HepG2 (cell line): ENCODE data around the gene ADGRF5. TPM values are rescaled to one million over a fixed set of nuclear protein-coding genes. Genes with fewer than 3 reads are reported as not detected.

ENCODE experiments used
- CTCF ChIP-seq: sonication (generic); formaldehyde crosslinking; IDR thresholded peaks from 2 replicates; pipeline ENCODE4 v1.5.0; 2020; ENCODE audit warnings: mild to moderate bottlenecking, missing genetic modification reagents, moderate library complexity
- STAT6 ChIP-seq: sonication (generic); formaldehyde crosslinking; IDR thresholded peaks from 2 replicates; pipeline ENCODE4 v1.4.0; 2020; ENCODE audit warnings: missing genetic modification reagents, mild to moderate bottlenecking, borderline replicate concordance
- ZBTB40 ChIP-seq, 2 experiments: fragments of 450-650 bp in 1 of 2; sonication (generic) in 1 of 2; formaldehyde crosslinking in 1 of 2; IDR thresholded peaks; 2 replicates each; pipeline versions ENCODE4 v1.6.1 to v1.8.0; 2016 to 2022; ENCODE audit warnings: antibody characterized with exemption in 1 of 2, mild to moderate bottlenecking in 1 of 2, missing genetic modification reagents in 1 of 2
- ZNF12 ChIP-seq: sonication (generic); formaldehyde crosslinking; IDR thresholded peaks from 2 replicates; pipeline ENCODE4 v1.5.0; 2020; ENCODE audit warnings: missing genetic modification reagents
- ZNF253 ChIP-seq: sonication (generic); formaldehyde crosslinking; IDR thresholded peaks from 2 replicates; pipeline ENCODE4 v1.8.0; 2022; ENCODE audit warnings: mild to moderate bottlenecking, missing genetic modification reagents, borderline replicate concordance
- ZNF446 ChIP-seq: sonication (generic); formaldehyde crosslinking; IDR thresholded peaks from 2 replicates; pipeline ENCODE4 v1.5.0; 2020; ENCODE audit warnings: mild to moderate bottlenecking, missing genetic modification reagents
- ZNF530 ChIP-seq: sonication (generic); formaldehyde crosslinking; IDR thresholded peaks from 2 replicates; pipeline ENCODE4 v1.5.0; 2020; ENCODE audit warnings: low read depth, mild to moderate bottlenecking, missing genetic modification reagents
- ZNF607 ChIP-seq: sonication (generic); formaldehyde crosslinking; IDR thresholded peaks from 2 replicates; pipeline ENCODE4 v1.5.1; 2020; ENCODE audit warnings: missing genetic modification reagents, mild to moderate bottlenecking, borderline replicate concordance
- polyA plus RNA-seq, 8 experiments: library from polyadenylated mRNA; depleted of rRNA in 3 of 8; stranded (reverse) in 7 of 8; unstranded in 1 of 8; fragments of >200 nt; fragmentation: Illumina TruSeq in 4 of 8; extraction: Trizol in 4 of 8; gene quantifications; 2 replicates each; pipeline versions ENCODE4 v1.2.1 to v1.2.3, GENCODE V29; 2011 to 2016; ENCODE audit warnings: low read depth in 4 of 8, missing spikeins in 1 of 8, mixed read lengths in 1 of 8; ENCODE audit not compliant: insufficient read depth in 1 of 8
- total RNA-seq, 5 experiments: library from RNA; depleted of rRNA; stranded (reverse); fragments of >200 nt; fragmentation: Illumina TruSeq; extraction: Trizol; gene quantifications; 2 replicates each; pipeline ENCODE4 v1.2.3, GENCODE V29; 2016; ENCODE audit warnings: low read depth in 1 of 5
- TF ChIP-seq, protein P1 (sequence below): sonication (generic); formaldehyde crosslinking; conservative IDR thresholded peaks from 2 replicates; pipeline ENCODE4 v1.4.0; 2020; ENCODE audit warnings: missing genetic modification reagents

Gene ADGRF5
- total and polyA plus RNA-seq, 2 of the 13 experiments (the other 11 are each of a cell fraction or from before 2014, with no cell fraction given): not detected

DNA sequence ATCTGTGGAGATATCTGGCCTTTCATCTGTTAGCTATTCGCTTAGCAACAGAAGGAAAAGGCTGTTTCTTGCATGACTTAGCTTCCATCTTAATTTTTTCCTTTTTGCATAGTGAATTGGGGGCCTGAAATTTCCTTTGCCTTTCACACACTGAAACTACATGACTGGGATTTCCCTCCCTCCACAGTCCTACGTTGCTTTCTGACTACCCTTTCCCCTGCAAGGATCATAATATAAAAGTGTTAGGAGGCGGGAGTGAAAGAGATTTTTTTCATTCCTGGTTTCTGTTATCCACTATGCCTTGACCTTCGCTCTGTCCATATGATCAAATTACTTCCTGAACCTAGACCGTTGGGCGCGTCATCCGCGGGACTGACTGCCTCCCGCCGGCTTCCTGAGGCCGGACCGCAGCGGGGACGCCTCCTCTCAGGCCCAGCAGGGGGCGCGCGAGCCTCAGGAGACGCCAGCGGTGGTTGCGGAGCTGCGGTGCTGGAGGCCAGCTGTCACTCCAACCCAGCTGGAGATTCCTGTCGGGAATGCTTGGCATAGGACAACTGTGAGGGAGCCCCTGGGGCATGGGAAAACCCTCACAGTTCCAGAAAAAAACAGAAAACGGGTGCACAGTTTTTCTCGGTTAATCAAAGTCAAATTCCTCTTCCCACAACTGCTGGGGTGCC lies 72.9 kb downstream of the ADGRF5 start (continued):
- TF ChIP-seq ZBTB40 (IDR thresholded peaks at IDR 0.05): no peak
- TF ChIP-seq ZBTB40 (CRISPR knock-in tag; IDR thresholded peaks at IDR 0.05): peak; percentile 33; the same call in 1 of the 2 replicates
- peak; percentile 63; the same call in 1 of the 2 replicates for TF ChIP-seq ZNF12 (CRISPR knock-in tag)
- no peak for TF ChIP-seq ZNF530
- TF ChIP-seq CTCF: peak; percentile 100
- TF ChIP-seq, protein P1, sequence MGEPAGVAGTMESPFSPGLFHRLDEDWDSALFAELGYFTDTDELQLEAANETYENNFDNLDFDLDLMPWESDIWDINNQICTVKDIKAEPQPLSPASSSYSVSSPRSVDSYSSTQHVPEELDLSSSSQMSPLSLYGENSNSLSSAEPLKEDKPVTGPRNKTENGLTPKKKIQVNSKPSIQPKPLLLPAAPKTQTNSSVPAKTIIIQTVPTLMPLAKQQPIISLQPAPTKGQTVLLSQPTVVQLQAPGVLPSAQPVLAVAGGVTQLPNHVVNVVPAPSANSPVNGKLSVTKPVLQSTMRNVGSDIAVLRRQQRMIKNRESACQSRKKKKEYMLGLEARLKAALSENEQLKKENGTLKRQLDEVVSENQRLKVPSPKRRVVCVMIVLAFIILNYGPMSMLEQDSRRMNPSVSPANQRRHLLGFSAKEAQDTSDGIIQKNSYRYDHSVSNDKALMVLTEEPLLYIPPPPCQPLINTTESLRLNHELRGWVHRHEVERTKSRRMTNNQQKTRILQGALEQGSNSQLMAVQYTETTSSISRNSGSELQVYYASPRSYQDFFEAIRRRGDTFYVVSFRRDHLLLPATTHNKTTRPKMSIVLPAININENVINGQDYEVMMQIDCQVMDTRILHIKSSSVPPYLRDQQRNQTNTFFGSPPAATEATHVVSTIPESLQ (CRISPR knock-in tag): no peak
- no peak for TF ChIP-seq ZNF446 (CRISPR knock-in tag)
- TF ChIP-seq ZNF253: no peak
- TF ChIP-seq STAT6: no peak
- no peak for TF ChIP-seq ZNF607
